SH-SY5Y (cell line): ENCODE results near the gene WFDC1.

ENCODE experiments used
- GATA2 ChIP-seq: IDR thresholded peaks from 2 replicates; pipeline ENCODE4 v1.6.1; 2011; ENCODE audit warnings: mild to moderate bottlenecking, low read depth, low read length
- GATA3 ChIP-seq: IDR thresholded peaks from 2 replicates; pipeline ENCODE4 v1.6.1; 2011; ENCODE audit warnings: low read depth, mild to moderate bottlenecking, low read length, moderate library complexity

DNA sequence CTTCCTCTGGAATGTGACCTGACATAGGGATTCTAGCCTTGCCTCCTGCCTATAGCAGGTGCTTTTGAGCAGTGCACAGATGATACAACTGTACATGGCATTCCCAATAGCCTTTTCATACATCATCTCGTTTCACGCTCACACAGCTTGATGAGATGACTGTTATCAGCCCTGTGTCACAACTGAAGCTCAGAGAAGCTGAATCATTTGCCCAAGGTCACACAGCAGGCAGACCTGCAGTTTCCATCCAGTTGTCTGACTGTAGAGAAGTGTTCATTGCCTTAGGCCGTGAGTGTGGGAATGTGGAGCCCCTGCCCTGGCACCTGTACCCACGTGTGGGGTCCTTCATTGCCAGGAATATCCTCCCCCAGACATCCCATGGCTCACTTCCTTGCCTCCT, 20.1 kb downstream of the WFDC1 start:
- TF ChIP-seq GATA2: no peak
- no peak for TF ChIP-seq GATA3
